ENCODE measurements around the gene EMILIN1. TPM values are rescaled to one million over a fixed set of nuclear protein-coding genes. Genes with fewer than 3 reads are reported as not detected.

EMILIN1 gene
- total and polyA plus RNA-seq, 2 donors (not counting 1 experiment from before 2014, with no cell fraction given): 46.8 to 187 TPM

DNA sequence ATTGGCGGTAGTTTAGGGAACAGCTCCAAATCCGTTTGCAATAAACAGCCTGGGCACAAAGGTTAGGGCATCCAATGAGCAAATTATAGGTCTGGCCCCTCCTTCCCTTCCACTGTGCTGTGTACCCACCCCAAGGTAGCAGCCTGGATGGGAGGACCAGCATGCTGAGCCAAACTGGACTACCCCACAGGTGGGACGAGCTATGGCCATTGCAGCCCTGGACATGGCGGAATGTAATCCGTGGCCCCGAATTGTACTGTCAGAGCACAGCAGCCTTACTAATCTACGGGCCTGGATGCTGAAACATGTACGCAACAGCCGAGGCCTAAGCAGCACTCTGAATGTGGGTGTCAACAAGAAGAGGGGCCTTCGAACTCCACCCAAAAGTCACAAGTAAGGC is 20.2 kb upstream of the EMILIN1 start:
- Histone ChIP-seq H3K4me3 (replicated peaks in 1 of 4; ENCODE audit: control extremely low read depth in 1 of 4, insufficient read depth in 1 of 4, low read depth in 3 of 4, low read length in 4 of 4) (no peak overlapping the region), H3K9ac (ENCODE audit: insufficient read depth, low read length) (no peak overlapping the region), H4K20me1 (ENCODE audit: control insufficient read depth, extremely low read depth, insufficient read depth, low read length) (no peaks in the 10 kb centered on the region), H3K27me3 (ENCODE audit: control insufficient read depth, insufficient read depth, low read length) (no peaks in the 10 kb centered on the region), H3K9me3 (ENCODE audit: control insufficient read depth, insufficient read depth, low read depth, low read length) (no peaks in the 10 kb centered on the region), H3K4me1 (ENCODE audit: control insufficient read depth, extremely low read depth, insufficient read depth, low read length) (no peaks in the 10 kb centered on the region), H3K27ac (ENCODE audit: insufficient read depth, low read length) (no peak overlapping the region), H3K4me2 (ENCODE audit: extremely low read depth, insufficient read depth, low read length) (no peak overlapping the region), H3K36me3 (ENCODE audit: control insufficient read depth, insufficient read depth, low read length) (peaks cover 14% of the 10 kb centered on the region), H3K79me2 (ENCODE audit: control insufficient read depth, insufficient read depth, low read length) (no peaks in the 10 kb centered on the region), H2AFZ (ENCODE audit: low read length) (no peak overlapping the region)
- TF ChIP-seq EZH2 (IDR thresholded peaks at IDR 0.05; ENCODE audit: low read length, missing control alignments): no peak
- TF ChIP-seq, protein P1, sequence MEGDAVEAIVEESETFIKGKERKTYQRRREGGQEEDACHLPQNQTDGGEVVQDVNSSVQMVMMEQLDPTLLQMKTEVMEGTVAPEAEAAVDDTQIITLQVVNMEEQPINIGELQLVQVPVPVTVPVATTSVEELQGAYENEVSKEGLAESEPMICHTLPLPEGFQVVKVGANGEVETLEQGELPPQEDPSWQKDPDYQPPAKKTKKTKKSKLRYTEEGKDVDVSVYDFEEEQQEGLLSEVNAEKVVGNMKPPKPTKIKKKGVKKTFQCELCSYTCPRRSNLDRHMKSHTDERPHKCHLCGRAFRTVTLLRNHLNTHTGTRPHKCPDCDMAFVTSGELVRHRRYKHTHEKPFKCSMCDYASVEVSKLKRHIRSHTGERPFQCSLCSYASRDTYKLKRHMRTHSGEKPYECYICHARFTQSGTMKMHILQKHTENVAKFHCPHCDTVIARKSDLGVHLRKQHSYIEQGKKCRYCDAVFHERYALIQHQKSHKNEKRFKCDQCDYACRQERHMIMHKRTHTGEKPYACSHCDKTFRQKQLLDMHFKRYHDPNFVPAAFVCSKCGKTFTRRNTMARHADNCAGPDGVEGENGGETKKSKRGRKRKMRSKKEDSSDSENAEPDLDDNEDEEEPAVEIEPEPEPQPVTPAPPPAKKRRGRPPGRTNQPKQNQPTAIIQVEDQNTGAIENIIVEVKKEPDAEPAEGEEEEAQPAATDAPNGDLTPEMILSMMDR (conservative IDR thresholded peaks at IDR 0.05 in 1 of 2, IDR thresholded peaks at IDR 0.05 in 1 of 2; ENCODE audit: low read depth in 1 of 2, low read length in 2 of 2): no peak
- no peak for DNase-seq (ENCODE audit: low read depth in 2 of 2)

DNA sequence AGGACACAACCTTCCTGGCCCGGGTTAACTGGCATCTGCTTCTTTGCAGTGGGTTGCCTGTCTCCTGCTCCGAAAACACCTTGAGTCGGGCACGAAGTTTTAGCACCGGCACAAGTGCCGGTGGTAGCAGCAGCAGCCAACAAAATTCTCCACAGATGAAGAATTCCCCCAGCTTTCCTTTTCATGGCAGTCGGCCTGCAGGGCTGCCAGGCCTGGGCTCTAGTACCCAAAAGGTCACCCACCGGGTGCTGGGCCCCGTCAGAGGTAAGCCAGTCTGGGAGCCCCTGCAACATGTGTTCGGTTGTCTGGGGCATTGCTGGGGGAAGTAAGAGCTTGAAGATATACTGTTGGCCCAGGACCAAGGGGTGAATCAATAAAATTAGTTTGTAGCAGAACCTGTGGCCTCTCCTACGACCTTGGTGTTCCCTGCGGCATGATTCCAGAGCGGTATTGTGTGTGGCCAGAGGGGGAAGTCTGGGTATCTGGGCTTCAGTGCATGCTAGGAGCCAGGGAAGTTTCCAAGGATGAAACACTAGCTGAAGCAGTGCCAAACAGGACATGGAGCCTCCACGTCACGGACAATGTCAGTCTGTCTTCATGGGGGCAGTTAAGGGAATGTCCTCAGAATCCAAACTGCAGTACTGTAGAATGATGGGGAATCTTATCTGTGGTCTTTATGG is 19.1 kb upstream of the EMILIN1 start:
- Histone ChIP-seq H3K36me3 (ENCODE audit: control insufficient read depth, insufficient read depth, low read length) (peaks cover 17% of the 10 kb centered on the region), H3K27ac (ENCODE audit: insufficient read depth, low read length) (no peak overlapping the region), H3K4me1 (ENCODE audit: control insufficient read depth, extremely low read depth, insufficient read depth, low read length) (peaks cover 5% of the 10 kb centered on the region), H4K20me1 (ENCODE audit: control insufficient read depth, extremely low read depth, insufficient read depth, low read length) (no peaks in the 10 kb centered on the region), H3K4me2 (ENCODE audit: extremely low read depth, insufficient read depth, low read length) (no peak overlapping the region), H3K79me2 (ENCODE audit: control insufficient read depth, insufficient read depth, low read length) (no peaks in the 10 kb centered on the region), H3K9me3 (ENCODE audit: control insufficient read depth, insufficient read depth, low read depth, low read length) (no peaks in the 10 kb centered on the region), H3K4me3 (replicated peaks in 1 of 4; ENCODE audit: control extremely low read depth in 1 of 4, insufficient read depth in 1 of 4, low read depth in 3 of 4, low read length in 4 of 4) (no peak overlapping the region), H3K27me3 (ENCODE audit: control insufficient read depth, insufficient read depth, low read length) (no peaks in the 10 kb centered on the region), H3K9ac (ENCODE audit: insufficient read depth, low read length) (no peak overlapping the region), H2AFZ (ENCODE audit: low read length) (no peak overlapping the region)
- DNase-seq (ENCODE audit: low read depth in 2 of 2): no peak
- TF ChIP-seq EZH2 (IDR thresholded peaks at IDR 0.05; ENCODE audit: low read length, missing control alignments): no peak
- TF ChIP-seq, protein P1 (conservative IDR thresholded peaks at IDR 0.05 in 1 of 2, IDR thresholded peaks at IDR 0.05 in 1 of 2; ENCODE audit: low read depth in 1 of 2, low read length in 2 of 2): no peak

DNA sequence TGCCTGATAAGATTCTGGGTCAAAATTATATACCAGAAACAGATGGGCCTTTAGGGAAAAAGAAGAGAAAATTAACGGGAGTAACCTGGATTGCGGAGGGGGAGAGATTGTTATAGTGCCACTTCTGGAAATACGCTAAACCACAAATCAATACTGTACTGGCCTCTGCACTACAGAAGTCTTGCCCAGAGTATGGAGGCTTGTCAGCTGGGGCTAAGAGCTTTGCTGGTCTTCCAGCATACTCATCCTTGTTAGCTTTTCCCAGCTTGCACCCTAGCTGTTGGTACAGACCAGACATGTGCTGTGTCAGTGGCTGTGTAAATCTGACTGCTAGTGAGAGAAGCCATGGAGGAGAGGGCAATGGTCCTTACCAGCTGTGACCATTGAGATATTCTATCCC is 18.1 kb upstream of the EMILIN1 start:
- no peak for DNase-seq (ENCODE audit: low read depth in 2 of 2)
- no peak overlapping the region for H2AFZ ChIP-seq (ENCODE audit: low read length)
- no peaks in the 10 kb centered on the region for H3K79me2 ChIP-seq (ENCODE audit: control insufficient read depth, insufficient read depth, low read length)
- H3K9ac ChIP-seq (ENCODE audit: insufficient read depth, low read length): no peak overlapping the region
- no peak for TF ChIP-seq EZH2 (IDR thresholded peaks at IDR 0.05; ENCODE audit: low read length, missing control alignments)
- TF ChIP-seq, protein P1 (conservative IDR thresholded peaks at IDR 0.05 in 1 of 2, IDR thresholded peaks at IDR 0.05 in 1 of 2; ENCODE audit: low read depth in 1 of 2, low read length in 2 of 2): no peak
- no peaks in the 10 kb centered on the region for H3K9me3 ChIP-seq (ENCODE audit: control insufficient read depth, insufficient read depth, low read depth, low read length)
- no peaks in the 10 kb centered on the region for H3K27me3 ChIP-seq (ENCODE audit: control insufficient read depth, insufficient read depth, low read length)
- peaks cover 5% of the 10 kb centered on the region for H3K4me1 ChIP-seq (ENCODE audit: control insufficient read depth, extremely low read depth, insufficient read depth, low read length)
- peaks cover 21% of the 10 kb centered on the region for H3K36me3 ChIP-seq (ENCODE audit: control insufficient read depth, insufficient read depth, low read length)
- no peak overlapping the region for H3K4me3 ChIP-seq (replicated peaks in 1 of 4; ENCODE audit: control extremely low read depth in 1 of 4, insufficient read depth in 1 of 4, low read depth in 3 of 4, low read length in 4 of 4)
- H3K4me2 ChIP-seq (ENCODE audit: extremely low read depth, insufficient read depth, low read length): no peak overlapping the region
- no peaks in the 10 kb centered on the region for H4K20me1 ChIP-seq (ENCODE audit: control insufficient read depth, extremely low read depth, insufficient read depth, low read length)
- H3K27ac ChIP-seq (ENCODE audit: insufficient read depth, low read length): no peak overlapping the region

All from fibroblast of lung (primary cell).